ENCODE results near the gene ENTHD1.

The ENTHD1 gene

GRCh38 chr22:39729141-39729934, 164.2 kb downstream of the ENTHD1 start:
- no peak for TF ChIP-seq CTCF (conservative IDR thresholded peaks at IDR 0.05)
- H3K27ac ChIP-seq, result no peak overlapping the region

- no peak for TF ChIP-seq CTCF (conservative IDR thresholded peaks at IDR 0.05)
- no peak overlapping the region for H3K27ac ChIP-seq
Measured at GRCh38 chr22:39728236-39728860, 165.2 kb downstream of the ENTHD1 start.

- TF ChIP-seq CTCF (conservative IDR thresholded peaks at IDR 0.05), result no peak
- H3K27ac ChIP-seq, result no peak overlapping the region
Measured at GRCh38 chr22:39727541-39727940, 166.0 kb downstream of the ENTHD1 start.

- H3K27ac ChIP-seq, result no peak overlapping the region
- TF ChIP-seq CTCF (conservative IDR thresholded peaks at IDR 0.05), result no peak
Measured at GRCh38 chr22:39725351-39726035, 168.1 kb downstream of the ENTHD1 start.

GRCh38 chr22:39724857-39725256, 168.7 kb downstream of the ENTHD1 start:
- H3K27ac ChIP-seq, result no peak overlapping the region
- TF ChIP-seq CTCF (conservative IDR thresholded peaks at IDR 0.05), result no peak

GRCh38 chr22:39724390-39724789, 169.2 kb downstream of the ENTHD1 start:
- no peak for TF ChIP-seq CTCF (conservative IDR thresholded peaks at IDR 0.05)
- H3K27ac ChIP-seq, result no peak overlapping the region

GRCh38 chr22:39723899-39724351, 169.6 kb downstream of the ENTHD1 start:
- H3K27ac ChIP-seq, result no peak overlapping the region
- TF ChIP-seq CTCF (conservative IDR thresholded peaks at IDR 0.05), result no peak
